ENCODE data around the gene KCNMB4. TPM values are rescaled to one million over a fixed set of nuclear protein-coding genes. Genes with fewer than 3 reads are reported as not detected.
"Not testable (repeated sequence)": the region's sequence is repeated elsewhere in the genome, so short reads cannot be mapped to it uniquely, and the experiment has no call there.

Gene KCNMB4
- polyA plus RNA-seq, 1 donor (not counting 4 experiments of a cell fraction or from before 2014, with no cell fraction given): 0.77 TPM

- Histone ChIP-seq H3K9me3 (ENCODE audit: control insufficient read depth, low read depth, low read length) (no peaks in the 10 kb centered on the region), H3K36me3 (ENCODE audit: control insufficient read depth in 2 of 2, extremely low read depth in 1 of 2, insufficient read depth in 2 of 2, low read length in 2 of 2) (no peaks in the 10 kb centered on the region), H3K4me2 (ENCODE audit: control insufficient read depth, extremely low read depth, insufficient read depth, low read depth, low read length) (no peak overlapping the region), H2AFZ (ENCODE audit: control insufficient read depth, low read length) (no peak overlapping the region), H3K27ac (ENCODE audit: control insufficient read depth, insufficient read depth, low read length) (no peak overlapping the region), H3K9ac (ENCODE audit: control insufficient read depth, extremely low read depth, insufficient read depth, low read length) (no peak overlapping the region), H3K4me1 (ENCODE audit: control insufficient read depth, extremely low read depth, insufficient read depth, low read length) (no peaks in the 10 kb centered on the region), H3K79me2 (ENCODE audit: control insufficient read depth, insufficient read depth, low read length) (no peaks in the 10 kb centered on the region), H3K4me3 (ENCODE audit: control insufficient read depth in 2 of 3, extremely low read depth in 1 of 3, insufficient read depth in 2 of 3, low read depth in 1 of 3, low read length in 3 of 3) (no peak overlapping the region), H3K9me1 (ENCODE audit: control insufficient read depth, extremely low read depth, insufficient read depth, low read length) (no peaks in the 10 kb centered on the region), H4K20me1 (ENCODE audit: control insufficient read depth, extremely low read depth, insufficient read depth, low read length) (no peaks in the 10 kb centered on the region), H3K27me3 (ENCODE audit: control insufficient read depth, extremely low read depth, insufficient read depth, low read length) (no peaks in the 10 kb centered on the region)
- FAIRE-seq: no peak
- DNase-seq (ENCODE audit: low read depth, low spot score): no peak
- TF ChIP-seq, protein P1, sequence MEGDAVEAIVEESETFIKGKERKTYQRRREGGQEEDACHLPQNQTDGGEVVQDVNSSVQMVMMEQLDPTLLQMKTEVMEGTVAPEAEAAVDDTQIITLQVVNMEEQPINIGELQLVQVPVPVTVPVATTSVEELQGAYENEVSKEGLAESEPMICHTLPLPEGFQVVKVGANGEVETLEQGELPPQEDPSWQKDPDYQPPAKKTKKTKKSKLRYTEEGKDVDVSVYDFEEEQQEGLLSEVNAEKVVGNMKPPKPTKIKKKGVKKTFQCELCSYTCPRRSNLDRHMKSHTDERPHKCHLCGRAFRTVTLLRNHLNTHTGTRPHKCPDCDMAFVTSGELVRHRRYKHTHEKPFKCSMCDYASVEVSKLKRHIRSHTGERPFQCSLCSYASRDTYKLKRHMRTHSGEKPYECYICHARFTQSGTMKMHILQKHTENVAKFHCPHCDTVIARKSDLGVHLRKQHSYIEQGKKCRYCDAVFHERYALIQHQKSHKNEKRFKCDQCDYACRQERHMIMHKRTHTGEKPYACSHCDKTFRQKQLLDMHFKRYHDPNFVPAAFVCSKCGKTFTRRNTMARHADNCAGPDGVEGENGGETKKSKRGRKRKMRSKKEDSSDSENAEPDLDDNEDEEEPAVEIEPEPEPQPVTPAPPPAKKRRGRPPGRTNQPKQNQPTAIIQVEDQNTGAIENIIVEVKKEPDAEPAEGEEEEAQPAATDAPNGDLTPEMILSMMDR (optimal IDR thresholded peaks at IDR 0.05 in 1 of 3, IDR thresholded peaks at IDR 0.05 in 1 of 3, conservative IDR thresholded peaks at IDR 0.05 in 1 of 3; ENCODE audit: extremely low read depth in 1 of 3, insufficient read depth in 2 of 3, low read length in 3 of 3): no peak
- TF ChIP-seq EZH2 (IDR thresholded peaks at IDR 0.05; ENCODE audit: low read length): no peak
- dilution Hi-C loops (cut with MboI; ENCODE audit: extremely low pct_ligation_motif_present, low sequenced_read_pairs): no loop called here
Observed at GRCh38 chr12:70386771-70387170, 20.7 kb downstream of the KCNMB4 start.

DNA sequence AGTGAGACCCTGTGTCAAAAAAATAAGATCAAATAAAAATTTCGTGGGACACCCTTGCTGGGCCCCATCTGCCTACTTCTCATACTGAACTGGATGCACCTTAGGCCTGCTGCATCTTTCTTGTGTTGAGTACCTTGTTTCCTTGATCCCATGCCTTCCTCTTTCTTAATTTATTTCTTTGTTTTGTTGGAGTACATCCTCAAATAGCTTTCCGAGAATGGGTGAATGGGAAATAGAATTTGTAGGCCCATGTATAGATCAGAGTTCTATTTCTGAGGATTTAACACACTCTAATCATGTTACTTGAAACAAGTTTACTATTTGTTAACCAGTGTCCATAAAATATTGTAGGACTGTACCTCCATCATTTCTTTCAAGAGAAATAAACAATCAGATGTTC is 23.6 kb downstream of the KCNMB4 start:
- Histone ChIP-seq H3K4me2 (ENCODE audit: control insufficient read depth, extremely low read depth, insufficient read depth, low read depth, low read length) (no peak overlapping the region), H2AFZ (ENCODE audit: control insufficient read depth, low read length) (no peak overlapping the region), H3K4me3 (ENCODE audit: control insufficient read depth in 2 of 3, extremely low read depth in 1 of 3, insufficient read depth in 2 of 3, low read depth in 1 of 3, low read length in 3 of 3) (no peak overlapping the region), H4K20me1 (ENCODE audit: control insufficient read depth, extremely low read depth, insufficient read depth, low read length) (no peaks in the 10 kb centered on the region), H3K4me1 (ENCODE audit: control insufficient read depth, extremely low read depth, insufficient read depth, low read length) (peaks cover 7% of the 10 kb centered on the region), H3K9me3 (ENCODE audit: control insufficient read depth, low read depth, low read length) (no peaks in the 10 kb centered on the region), H3K27ac (ENCODE audit: control insufficient read depth, insufficient read depth, low read length) (no peak overlapping the region), H3K27me3 (ENCODE audit: control insufficient read depth, extremely low read depth, insufficient read depth, low read length) (no peaks in the 10 kb centered on the region), H3K36me3 (ENCODE audit: control insufficient read depth in 2 of 2, extremely low read depth in 1 of 2, insufficient read depth in 2 of 2, low read length in 2 of 2) (no peaks in the 10 kb centered on the region), H3K79me2 (ENCODE audit: control insufficient read depth, insufficient read depth, low read length) (no peaks in the 10 kb centered on the region), H3K9me1 (ENCODE audit: control insufficient read depth, extremely low read depth, insufficient read depth, low read length) (no peaks in the 10 kb centered on the region), H3K9ac (ENCODE audit: control insufficient read depth, extremely low read depth, insufficient read depth, low read length) (no peak overlapping the region)
- no peak for TF ChIP-seq EZH2 (IDR thresholded peaks at IDR 0.05; ENCODE audit: low read length)
- TF ChIP-seq, protein P1 (optimal IDR thresholded peaks at IDR 0.05 in 1 of 3, IDR thresholded peaks at IDR 0.05 in 1 of 3, conservative IDR thresholded peaks at IDR 0.05 in 1 of 3; ENCODE audit: extremely low read depth in 1 of 3, insufficient read depth in 2 of 3, low read length in 3 of 3): no peak
- dilution Hi-C loops (cut with MboI; ENCODE audit: extremely low pct_ligation_motif_present, low sequenced_read_pairs): no loop called here
- DNase-seq (ENCODE audit: low read depth, low spot score): no peak
- FAIRE-seq: no peak

- FAIRE-seq; DNase-seq (ENCODE audit: low read depth, low spot score); H3K4me1 ChIP-seq (ENCODE audit: control insufficient read depth, extremely low read depth, insufficient read depth, low read length); H3K79me2 ChIP-seq (ENCODE audit: control insufficient read depth, insufficient read depth, low read length); H3K9me3 ChIP-seq (ENCODE audit: control insufficient read depth, low read depth, low read length); H3K27ac ChIP-seq (ENCODE audit: control insufficient read depth, insufficient read depth, low read length); H3K27me3 ChIP-seq (ENCODE audit: control insufficient read depth, extremely low read depth, insufficient read depth, low read length); dilution Hi-C loops (cut with MboI; ENCODE audit: extremely low pct_ligation_motif_present, low sequenced_read_pairs); H3K4me2 ChIP-seq (ENCODE audit: control insufficient read depth, extremely low read depth, insufficient read depth, low read depth, low read length); H4K20me1 ChIP-seq (ENCODE audit: control insufficient read depth, extremely low read depth, insufficient read depth, low read length); H3K9me1 ChIP-seq (ENCODE audit: control insufficient read depth, extremely low read depth, insufficient read depth, low read length); H2AFZ ChIP-seq (ENCODE audit: control insufficient read depth, low read length); H3K9ac ChIP-seq (ENCODE audit: control insufficient read depth, extremely low read depth, insufficient read depth, low read length); H3K4me3 ChIP-seq (ENCODE audit: control insufficient read depth in 2 of 3, extremely low read depth in 1 of 3, insufficient read depth in 2 of 3, low read depth in 1 of 3, low read length in 3 of 3); H3K36me3 ChIP-seq (ENCODE audit: control insufficient read depth in 2 of 2, extremely low read depth in 1 of 2, insufficient read depth in 2 of 2, low read length in 2 of 2): not testable (repeated sequence)
Observed at GRCh38 chr12:70392631-70393030, 26.5 kb downstream of the KCNMB4 start.

Measured in keratinocyte (primary cell).